ENCODE results near the gene DLG2.

GRCh38 chr11:83472806-83473205 is 2154.3 kb downstream of the DLG2 start:
- TF ChIP-seq CTCF (IDR thresholded peaks at IDR 0.05) (no peak), EP300 (IDR thresholded peaks at IDR 0.05) (no peak)

Data from tibial nerve (tissue), 4 donors.